ENCODE measurements around the gene SLC25A25. TPM values are rescaled to one million over a fixed set of nuclear protein-coding genes. Genes with fewer than 3 reads are reported as not detected.

The SLC25A25 gene
- total and polyA plus RNA-seq, 2 of the 8 experiments (the other 6 are each of a cell fraction or from before 2014, with no cell fraction given): 6.5 to 18.5 TPM

GRCh38 chr9:128149951-128150593 is 82.0 kb downstream of the SLC25A25 start (continued):
- TF ChIP-seq ATF2 (IDR thresholded peaks at IDR 0.05; ENCODE audit: low read length) (no peak), ATF3 (IDR thresholded peaks at IDR 0.05; ENCODE audit: insufficient read depth, low read depth, low read length) (no peak), ASH2L (IDR thresholded peaks at IDR 0.05; ENCODE audit: low read length) (no peak), SRF (IDR thresholded peaks at IDR 0.05; ENCODE audit: low read depth, low read length) (no peak), CREB1 (IDR thresholded peaks at IDR 0.05) (no peak), GABPA (IDR thresholded peaks at IDR 0.05; ENCODE audit: borderline replicate concordance, insufficient read depth, low read length) (no peak), RXRA (IDR thresholded peaks at IDR 0.05; ENCODE audit: insufficient read depth, low read depth, low read length) (no peak), BRCA1 (IDR thresholded peaks at IDR 0.05; ENCODE audit: low read depth, low read length) (no peak), CBX8 (IDR thresholded peaks at IDR 0.05; ENCODE audit: borderline replicate concordance, low read depth, low read length) (no peak), SIRT6 (IDR thresholded peaks at IDR 0.05; ENCODE audit: low read length) (no peak)
